HCT116 (cell line): ENCODE results near the gene AKIRIN2. TPM values are rescaled to one million over a fixed set of nuclear protein-coding genes. Genes with fewer than 3 reads are reported as not detected.
"Not testable (repeated sequence)": the region's sequence is repeated elsewhere in the genome, so short reads cannot be mapped to it uniquely, and the experiment has no call there.

Source experiments
- ATAC-seq: fragments of 200-7000 bp; cut with Tn5 transposase; 2 replicates; pipeline ENCODE4 v1.9.1; 2020; ENCODE audit warnings: mild to moderate bottlenecking, moderate library complexity
- BruUV-seq: library from RNA; stranded (reverse); fragments of 400-500 nt; replicated peaks from 2 replicates; lab custom pipeline; 2021; lab: Mats Ljungman, UMichigan
- CTCF ChIA-PET: fragments of 300-600 bp; sonication (Branson Sonifier 250); formaldehyde crosslinking; loops from one replicate; lab custom pipeline; 2021; ENCODE audit warnings: antibody characterized with exemption; lab: Charles Lee
- POLR2A ChIA-PET: fragments of 300-600, 350-600 bp; sonication (Branson Sonifier 250); formaldehyde crosslinking; loops from one replicate; lab custom pipeline; 2021; ENCODE audit warnings: antibody characterized with exemption; lab: Charles Lee
- RAD21 ChIA-PET, 2 experiments: fragments of 300-600 bp; sonication (Branson Sonifier 250); formaldehyde crosslinking; loops; one replicate each; lab custom pipeline; 2023; ENCODE audit warnings: low total read pairs in 2 of 2; ENCODE audit not compliant: uncharacterized antibody in 2 of 2, unreplicated experiment in 2 of 2, low non-redundant PET in 1 of 2; lab: Charles Lee
- DNase-seq: peaks from one replicate; pipeline ENCODE4 v3.0.0-alpha.2; 2010; ENCODE audit warnings: low read depth, low spot score
- H2AFZ ChIP-seq: fragments of 200-600 bp; shearing (Covaris generic), sonication (generic); 2 replicates; pipeline ENCODE4 v1.6.1; 2017; ENCODE audit warnings: low read depth, mixed run types, mixed read lengths, antibody characterized with exemption, low read length; ENCODE audit not compliant: poor library complexity, severe bottlenecking
- H3K27ac ChIP-seq: 2 replicates; pipeline ENCODE4 v1.5.1; 2012; ENCODE audit warnings: low read depth, low read length
- H3K27me3 ChIP-seq: fragments of 200-600 bp; sonication (generic); 2 replicates; pipeline ENCODE4 v1.6.1; 2016; ENCODE audit warnings: mixed run types, low read length, mixed read lengths; ENCODE audit not compliant: insufficient read depth
- H3K36me3 ChIP-seq, 2 experiments: fragments of 200-500 bp in 1 of 2; fragments of 200-600 bp in 1 of 2; sonication (Bioruptor generic) in 1 of 2; sonication (generic) in 1 of 2; 2 replicates each; pipeline versions ENCODE4 v1.5.1 to v1.6.1; 2014 to 2016; ENCODE audit warnings: low read length in 2 of 2, inconsistent platforms in 1 of 2, mixed read lengths in 1 of 2, mixed run types in 1 of 2; ENCODE audit not compliant: insufficient read depth in 2 of 2, control insufficient read depth in 1 of 2
- H3K4me1 ChIP-seq, 2 experiments: fragments of 200-600 bp in 1 of 2; sonication (generic) in 1 of 2; 2 replicates each; pipeline versions ENCODE4 v1.5.1 to v1.6.1; 2012 to 2017; ENCODE audit warnings: low read length in 2 of 2, inconsistent platforms in 1 of 2, mild to moderate bottlenecking in 1 of 2, mixed read lengths in 1 of 2, mixed run types in 1 of 2, moderate library complexity in 1 of 2; ENCODE audit not compliant: insufficient read depth in 2 of 2, control insufficient read depth in 1 of 2
- H3K4me2 ChIP-seq: fragments of 200-600 bp; sonication (generic); 2 replicates; pipeline ENCODE4 v1.6.1; 2017; ENCODE audit warnings: mixed run types, low read length, mixed read lengths
- H3K4me3 ChIP-seq, 2 experiments: fragments of 200-600 bp in 1 of 2; sonication (generic) in 1 of 2; replicated peaks in 1 of 2; 2 replicates each; pipeline ENCODE4 v1.5.1; 2011 to 2016; ENCODE audit warnings: low read length in 2 of 2, control low read depth in 1 of 2, low read depth in 1 of 2, mild to moderate bottlenecking in 1 of 2, mixed read lengths in 1 of 2, mixed run types in 1 of 2
- H3K79me2 ChIP-seq: fragments of 200-600 bp; sonication (generic); 2 replicates; pipeline ENCODE4 v1.6.1; 2017; ENCODE audit warnings: mild to moderate bottlenecking, mixed run types, low read length, moderate library complexity, mixed read lengths; ENCODE audit not compliant: insufficient read depth
- H3K9ac ChIP-seq: fragments of 200-600 bp; sonication (generic); 2 replicates; pipeline ENCODE4 v1.6.1; 2016; ENCODE audit warnings: low read length, mixed read lengths
- H3K9me2 ChIP-seq: fragments of 200-600 bp; sonication (generic), shearing (Covaris generic); 2 replicates; pipeline ENCODE4 v1.6.1; 2017; ENCODE audit warnings: mixed run types, mild to moderate bottlenecking, moderate library complexity; ENCODE audit not compliant: insufficient read depth
- H3K9me3 ChIP-seq, 2 experiments: fragments of 200-500 bp in 1 of 2; fragments of 200-600 bp in 1 of 2; sonication (Bioruptor generic) in 1 of 2; sonication (generic) in 1 of 2; 2 replicates each; pipeline ENCODE4 v1.6.1; 2014 to 2017; ENCODE audit warnings: low read length in 2 of 2, mixed read lengths in 2 of 2, inconsistent platforms in 1 of 2, low read depth in 1 of 2, mild to moderate bottlenecking in 1 of 2, mixed run types in 1 of 2, moderate library complexity in 1 of 2; ENCODE audit not compliant: control insufficient read depth in 1 of 2, insufficient read depth in 1 of 2
- H4K20me1 ChIP-seq: fragments of 200-600 bp; sonication (generic), shearing (Covaris generic); 2 replicates; pipeline ENCODE4 v1.6.1; 2017; ENCODE audit warnings: mixed run types, mild to moderate bottlenecking, moderate library complexity; ENCODE audit not compliant: insufficient read depth
- SIN3A ChIP-seq: IDR thresholded peaks from 2 replicates; pipeline ENCODE4 v1.6.1; 2012; ENCODE audit warnings: low read depth
- ZNF274 ChIP-seq: fragments of 200-500 bp; sonication (Bioruptor generic); IDR thresholded peaks from 2 replicates; pipeline ENCODE4 v1.6.1; 2014; ENCODE audit warnings: mild to moderate bottlenecking, low read depth, low read length, inconsistent platforms
- intact Hi-C: fragments of 100-400 bp; cut with micrococcal nuclease; formaldehyde crosslinking; loops from 2 replicates; pipeline ENCODE4 v1.10.0; 2022
- total RNA-seq: library from RNA; stranded (reverse); gene quantifications from one replicate; pipeline ENCODE4 v1.2.1, GENCODE V29; 2021; ENCODE audit not compliant: unreplicated experiment
- TF ChIP-seq, protein P1 (sequence below): IDR thresholded peaks from 2 replicates; pipeline ENCODE4 v1.6.1; 2012; ENCODE audit warnings: low read depth
- TF ChIP-seq, protein P2 (sequence below): IDR thresholded peaks from 2 replicates; pipeline ENCODE4 v1.6.1; 2012

AKIRIN2 gene
- total RNA-seq, 1 experiment from 2014 or later = 54.8 TPM

GRCh38 chr6:87705070-87705691 is 3.1 kb upstream of the AKIRIN2 start (continued):
- TF ChIP-seq, protein P1, sequence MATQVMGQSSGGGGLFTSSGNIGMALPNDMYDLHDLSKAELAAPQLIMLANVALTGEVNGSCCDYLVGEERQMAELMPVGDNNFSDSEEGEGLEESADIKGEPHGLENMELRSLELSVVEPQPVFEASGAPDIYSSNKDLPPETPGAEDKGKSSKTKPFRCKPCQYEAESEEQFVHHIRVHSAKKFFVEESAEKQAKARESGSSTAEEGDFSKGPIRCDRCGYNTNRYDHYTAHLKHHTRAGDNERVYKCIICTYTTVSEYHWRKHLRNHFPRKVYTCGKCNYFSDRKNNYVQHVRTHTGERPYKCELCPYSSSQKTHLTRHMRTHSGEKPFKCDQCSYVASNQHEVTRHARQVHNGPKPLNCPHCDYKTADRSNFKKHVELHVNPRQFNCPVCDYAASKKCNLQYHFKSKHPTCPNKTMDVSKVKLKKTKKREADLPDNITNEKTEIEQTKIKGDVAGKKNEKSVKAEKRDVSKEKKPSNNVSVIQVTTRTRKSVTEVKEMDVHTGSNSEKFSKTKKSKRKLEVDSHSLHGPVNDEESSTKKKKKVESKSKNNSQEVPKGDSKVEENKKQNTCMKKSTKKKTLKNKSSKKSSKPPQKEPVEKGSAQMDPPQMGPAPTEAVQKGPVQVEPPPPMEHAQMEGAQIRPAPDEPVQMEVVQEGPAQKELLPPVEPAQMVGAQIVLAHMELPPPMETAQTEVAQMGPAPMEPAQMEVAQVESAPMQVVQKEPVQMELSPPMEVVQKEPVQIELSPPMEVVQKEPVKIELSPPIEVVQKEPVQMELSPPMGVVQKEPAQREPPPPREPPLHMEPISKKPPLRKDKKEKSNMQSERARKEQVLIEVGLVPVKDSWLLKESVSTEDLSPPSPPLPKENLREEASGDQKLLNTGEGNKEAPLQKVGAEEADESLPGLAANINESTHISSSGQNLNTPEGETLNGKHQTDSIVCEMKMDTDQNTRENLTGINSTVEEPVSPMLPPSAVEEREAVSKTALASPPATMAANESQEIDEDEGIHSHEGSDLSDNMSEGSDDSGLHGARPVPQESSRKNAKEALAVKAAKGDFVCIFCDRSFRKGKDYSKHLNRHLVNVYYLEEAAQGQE = no peak
- TF ChIP-seq, protein P2, sequence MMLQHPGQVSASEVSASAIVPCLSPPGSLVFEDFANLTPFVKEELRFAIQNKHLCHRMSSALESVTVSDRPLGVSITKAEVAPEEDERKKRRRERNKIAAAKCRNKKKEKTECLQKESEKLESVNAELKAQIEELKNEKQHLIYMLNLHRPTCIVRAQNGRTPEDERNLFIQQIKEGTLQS = no peak
- TF ChIP-seq SIN3A = no peak
- no peak for TF ChIP-seq ZNF274

- CTCF ChIA-PET, BruUV-seq, H3K36me3 ChIP-seq, DNase-seq, RAD21 ChIA-PET, H3K27me3 ChIP-seq, H3K9me3 ChIP-seq, ATAC-seq, H3K9me2 ChIP-seq: not testable (repeated sequence)
- H3K79me2 ChIP-seq = peaks cover 40% of the 10 kb centered on the region
- POLR2A ChIA-PET = interaction anchor here (1.2 to 1.4 kb wide), 3 partner anchors 13 to 20 kb away, joined by 3 to 5 read pairs (median 4); no protein-coding TSS in a partner anchor
- peak overlapping the region; percentile 29 for H3K9ac ChIP-seq
- peak overlapping the region; percentile 78 to 91 for H3K4me3 ChIP-seq
- peak overlapping the region; percentile 85 for H3K4me2 ChIP-seq
- H3K27ac ChIP-seq = peak overlapping the region; percentile 95
- intact Hi-C loops = loop anchor here (2.0 to 5.0 kb wide), 2 partner anchors 230 to 296 kb away; partner anchors contain the start of genes CFAP206 and SLC35A1
- peaks cover 26% of the 10 kb centered on the region; the same call in 1 of the 2 replicates for H4K20me1 ChIP-seq
- peaks cover 12 to 46% of the 10 kb centered on the region in 2 experiments for H3K4me1 ChIP-seq
- peak overlapping the region; percentile 87 for H2AFZ ChIP-seq
Measured at GRCh38 chr6:87703039-87703438, 1.0 kb upstream of the AKIRIN2 start.
